WI38 (cell line): ENCODE measurements around the gene CTCFL.
"Not testable (repeated sequence)": the region's sequence is repeated elsewhere in the genome, so short reads cannot be mapped to it uniquely, and the experiment has no call there.

Experiments used
- H3K4me3 ChIP-seq: 2 replicates; pipeline ENCODE4 v1.5.1; 2011; ENCODE audit warnings: low read depth, mild to moderate bottlenecking, control low read depth, low read length
- TF ChIP-seq, protein P1 (sequence below): IDR thresholded peaks from 2 replicates; pipeline ENCODE4 v1.5.1; 2012; ENCODE audit warnings: low read depth, mild to moderate bottlenecking, control low read depth, low read length

The CTCFL gene

DNA sequence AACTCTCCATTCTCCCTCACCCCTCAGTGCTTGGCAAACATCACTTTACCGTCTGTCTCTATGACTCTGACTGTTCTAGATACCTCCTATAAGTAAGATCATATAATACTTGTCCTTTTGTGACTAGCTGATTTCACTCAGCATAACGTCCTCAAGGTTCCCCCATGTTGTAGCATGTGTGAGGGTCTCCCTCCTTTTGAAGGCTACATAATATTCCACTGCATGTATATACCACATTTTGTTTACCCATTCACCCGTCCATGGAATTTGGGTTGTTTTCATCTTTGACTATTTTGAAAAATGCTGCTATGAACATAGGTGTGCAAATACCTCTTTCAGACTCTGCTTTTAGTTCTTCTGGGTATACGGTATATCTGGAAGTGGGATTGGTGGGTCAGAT lies 28.3 kb downstream of the CTCFL start:
- no peak overlapping the region for H3K4me3 ChIP-seq
- TF ChIP-seq, protein P1, sequence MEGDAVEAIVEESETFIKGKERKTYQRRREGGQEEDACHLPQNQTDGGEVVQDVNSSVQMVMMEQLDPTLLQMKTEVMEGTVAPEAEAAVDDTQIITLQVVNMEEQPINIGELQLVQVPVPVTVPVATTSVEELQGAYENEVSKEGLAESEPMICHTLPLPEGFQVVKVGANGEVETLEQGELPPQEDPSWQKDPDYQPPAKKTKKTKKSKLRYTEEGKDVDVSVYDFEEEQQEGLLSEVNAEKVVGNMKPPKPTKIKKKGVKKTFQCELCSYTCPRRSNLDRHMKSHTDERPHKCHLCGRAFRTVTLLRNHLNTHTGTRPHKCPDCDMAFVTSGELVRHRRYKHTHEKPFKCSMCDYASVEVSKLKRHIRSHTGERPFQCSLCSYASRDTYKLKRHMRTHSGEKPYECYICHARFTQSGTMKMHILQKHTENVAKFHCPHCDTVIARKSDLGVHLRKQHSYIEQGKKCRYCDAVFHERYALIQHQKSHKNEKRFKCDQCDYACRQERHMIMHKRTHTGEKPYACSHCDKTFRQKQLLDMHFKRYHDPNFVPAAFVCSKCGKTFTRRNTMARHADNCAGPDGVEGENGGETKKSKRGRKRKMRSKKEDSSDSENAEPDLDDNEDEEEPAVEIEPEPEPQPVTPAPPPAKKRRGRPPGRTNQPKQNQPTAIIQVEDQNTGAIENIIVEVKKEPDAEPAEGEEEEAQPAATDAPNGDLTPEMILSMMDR: no peak

DNA sequence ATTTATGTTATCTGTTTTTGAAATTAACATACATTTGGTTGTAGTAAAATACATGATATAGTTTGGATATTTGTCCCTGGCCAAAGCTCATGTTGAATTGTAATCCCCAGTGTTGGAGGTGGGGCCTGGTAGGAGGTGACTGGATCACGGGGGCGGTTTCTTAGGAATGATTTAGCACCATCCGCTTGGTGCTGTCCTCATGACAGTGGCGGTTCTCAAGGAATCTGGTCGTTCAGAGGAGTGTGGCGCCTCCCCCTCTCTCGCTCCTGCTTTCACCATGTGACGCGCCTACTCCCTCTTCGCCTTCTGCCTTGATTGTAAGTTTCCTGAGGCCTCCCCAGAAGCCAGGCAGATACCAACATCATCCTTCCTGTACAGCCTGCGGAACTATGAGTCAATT lies 29.0 kb downstream of the CTCFL start:
- no peak overlapping the region for H3K4me3 ChIP-seq
- TF ChIP-seq, protein P1: no peak

DNA sequence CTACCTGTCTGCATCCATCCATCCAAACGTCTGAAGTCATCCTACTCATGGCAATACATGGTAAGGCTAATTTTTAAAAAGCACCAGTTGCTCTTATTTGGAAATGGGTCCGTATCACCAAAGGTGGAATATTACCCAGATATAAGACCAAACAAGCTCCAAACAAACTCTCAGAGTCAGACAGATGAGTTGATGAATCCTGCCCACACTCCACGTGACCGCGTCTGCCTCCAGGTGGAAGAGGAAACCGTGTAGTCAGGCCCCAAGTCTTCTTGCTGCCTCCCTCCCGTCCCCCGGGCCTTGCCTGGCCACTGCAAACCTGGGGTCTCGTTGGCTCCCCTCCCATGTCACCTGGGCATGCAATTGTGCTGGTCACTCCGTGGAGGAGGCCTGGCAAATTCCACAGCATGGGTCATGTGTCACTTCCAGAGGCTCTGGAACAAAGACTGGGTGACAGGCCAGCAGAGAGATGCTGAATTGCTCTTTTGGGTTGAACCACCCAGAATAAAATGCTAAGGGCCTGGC lies 31.8 kb downstream of the CTCFL start:
- no peak overlapping the region for H3K4me3 ChIP-seq
- TF ChIP-seq, protein P1: no peak

DNA sequence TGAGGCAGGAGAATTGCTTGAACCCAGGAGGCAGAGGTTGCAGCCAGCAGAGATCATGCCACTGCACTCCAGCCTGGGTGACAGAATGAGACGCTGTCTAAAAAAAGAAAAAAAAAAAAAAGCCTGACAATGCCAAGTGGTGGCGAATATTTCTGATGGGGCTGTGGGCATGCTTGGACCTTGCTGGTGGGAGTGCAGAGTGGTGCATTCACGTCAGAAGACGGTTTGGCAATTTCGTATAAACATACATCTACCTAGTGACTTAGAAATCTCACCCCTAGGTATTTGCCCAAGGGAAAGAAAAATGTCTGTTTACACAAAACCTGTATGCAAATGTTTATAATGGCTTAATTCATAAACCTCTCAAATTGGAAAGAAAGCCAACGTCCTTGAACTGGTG lies 33.6 kb downstream of the CTCFL start:
- TF ChIP-seq, protein P1: no peak
- no peak overlapping the region for H3K4me3 ChIP-seq

DNA sequence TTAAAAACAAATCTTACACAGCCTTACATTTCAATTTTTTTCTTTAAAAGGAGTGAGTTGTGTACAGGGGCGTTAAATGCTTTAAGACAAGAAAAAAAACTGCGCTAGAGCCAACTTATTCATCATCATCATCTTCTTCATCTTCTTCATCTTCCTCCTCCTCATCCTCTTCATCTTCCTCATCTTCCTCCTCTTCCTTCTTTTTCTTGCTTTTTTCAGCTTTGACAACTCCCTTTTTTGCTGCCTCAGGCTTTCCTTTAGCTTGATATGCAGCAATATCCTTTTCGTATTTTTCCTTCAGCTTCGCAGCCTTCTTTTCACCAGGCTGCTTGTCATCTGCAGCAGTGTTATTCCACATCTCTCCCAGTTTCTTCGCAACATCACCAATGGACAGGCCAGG lies 36.7 kb downstream of the CTCFL start:
- not testable (repeated sequence) for H3K4me3 ChIP-seq

DNA sequence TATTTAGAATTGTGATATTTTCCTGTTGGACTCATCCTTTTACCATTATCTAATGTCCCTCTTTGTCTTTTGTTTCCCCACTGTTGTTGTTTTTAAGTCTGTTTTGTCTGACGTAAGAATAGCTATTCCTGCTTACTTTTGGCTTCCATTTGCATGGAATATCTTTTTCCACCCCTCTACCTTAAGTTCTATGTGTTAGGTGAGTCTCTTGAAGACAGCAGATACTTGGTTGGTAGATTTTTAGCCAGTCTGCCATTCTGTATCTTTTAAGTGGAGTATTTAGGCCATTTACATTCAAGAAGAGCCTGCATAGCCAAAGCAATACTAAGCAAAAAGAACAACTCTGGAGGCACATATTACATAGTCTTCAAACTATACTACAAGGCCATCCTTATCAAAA lies 39.2 kb downstream of the CTCFL start:
- TF ChIP-seq, protein P1: no peak
- H3K4me3 ChIP-seq: no peak overlapping the region

DNA sequence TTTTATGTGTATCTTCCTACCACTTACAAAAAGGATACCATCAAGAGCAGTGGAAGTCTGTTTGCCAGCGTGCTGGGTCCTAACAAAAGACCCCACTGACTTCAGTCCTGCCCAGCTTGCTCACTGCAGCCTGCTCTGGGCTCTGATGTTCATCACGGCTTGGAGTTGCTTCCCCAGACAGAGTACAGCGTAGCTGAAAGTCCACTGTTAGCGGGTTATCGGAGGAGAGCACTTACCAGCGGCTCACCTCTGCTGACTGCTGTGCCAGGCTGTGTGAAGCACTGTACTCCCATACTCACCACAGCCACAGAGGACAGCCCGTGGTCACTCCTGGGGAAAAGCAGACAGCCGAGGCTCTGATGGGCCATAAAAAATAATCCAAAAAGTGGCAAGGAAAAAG lies 40.2 kb downstream of the CTCFL start:
- no peak overlapping the region for H3K4me3 ChIP-seq
- TF ChIP-seq, protein P1: no peak
